Fibroblast of skin of abdomen (primary cell): ENCODE measurements around the gene PALB2. TPM values are rescaled to one million over a fixed set of nuclear protein-coding genes. Genes with fewer than 3 reads are reported as not detected.

Source experiments
- DNase-seq: peaks from one replicate; pipeline ENCODE4 v3.0.0-alpha.2; 2013
- polyA plus RNA-seq, 2 experiments: library from polyadenylated mRNA; unstranded; fragments of 120-200 nt; gene quantifications; one replicate each; pipeline ENCODE4 v1.2.1, GENCODE V29; 2013; ENCODE audit not compliant: insufficient read length in 2 of 2

PALB2 gene
- polyA plus RNA-seq (2013, experiment 1 of 2; ENCODE audit: insufficient read length), result 10.6 TPM
- 11.5 TPM for polyA plus RNA-seq (2013, experiment 2 of 2; ENCODE audit: insufficient read length)

GRCh38 chr16:23640931-23641765 lies at the start of gene PALB2, which contains the start of gene DCTN5:
TSS of gene PALB2 (minus strand) at chr16:23641310. CDS start at chr16:23641157, 153 bp downstream.
TSS of gene DCTN5 (plus strand) at chr16:23641466. CDS start at chr16:23641543, 77 bp downstream.
- peak; percentile 92 for DNase-seq

GRCh38 chr16:23689442-23690187 lies 48.5 kb upstream of the PALB2 start:
- DNase-seq, result no peak

GRCh38 chr16:23687034-23687808 lies 46.1 kb upstream of the PALB2 start:
- no peak for DNase-seq

- no peak for DNase-seq
Measured at GRCh38 chr16:23683487-23683886, 42.4 kb upstream of the PALB2 start.

GRCh38 chr16:23682181-23682580 lies 41.1 kb upstream of the PALB2 start:
- peak; percentile 14 for DNase-seq

GRCh38 chr16:23679986-23680336 lies 38.9 kb upstream of the PALB2 start:
- no peak for DNase-seq

- peak; percentile 39 for DNase-seq
Measured at GRCh38 chr16:23679274-23679985, 38.3 kb upstream of the PALB2 start.

- peak; percentile 81 for DNase-seq
Measured at GRCh38 chr16:23678430-23679273, 37.5 kb upstream of the PALB2 start, which contains the start of gene PLK1. TSS of gene PLK1 (plus strand) at chr16:23678889. CDS start at chr16:23678933, 44 bp downstream.

- no peak for DNase-seq
Measured at GRCh38 chr16:23676924-23677480, 35.9 kb upstream of the PALB2 start.

GRCh38 chr16:23673971-23674614 lies 33.0 kb upstream of the PALB2 start:
- DNase-seq, result no peak

- peak; percentile 85 for DNase-seq
Measured at GRCh38 chr16:23670137-23670776, 29.1 kb upstream of the PALB2 start.

- DNase-seq, result no peak
Measured at GRCh38 chr16:23668873-23669272, 27.8 kb upstream of the PALB2 start.

- DNase-seq, result no peak
Measured at GRCh38 chr16:23668225-23668624, 27.1 kb upstream of the PALB2 start.

GRCh38 chr16:23667355-23667659 lies 26.2 kb upstream of the PALB2 start:
- DNase-seq, result no peak

GRCh38 chr16:23666571-23667354 lies 25.7 kb upstream of the PALB2 start:
- DNase-seq, result no peak

- no peak for DNase-seq
Measured at GRCh38 chr16:23663918-23664317, 22.8 kb upstream of the PALB2 start.

- no peak for DNase-seq
Measured at GRCh38 chr16:23651943-23652468, 10.9 kb upstream of the PALB2 start.

GRCh38 chr16:23650674-23651416 lies 9.7 kb upstream of the PALB2 start:
- no peak for DNase-seq
